HepG2 (cell line): ENCODE results near the gene ST6GALNAC2. TPM values are rescaled to one million over a fixed set of nuclear protein-coding genes. Genes with fewer than 3 reads are reported as not detected.

Experiments used
- CREBL2 ChIP-seq: sonication (generic); formaldehyde crosslinking; IDR thresholded peaks from 2 replicates; pipeline ENCODE4 v1.8.1; 2023; ENCODE audit warnings: missing genetic modification reagents, mild to moderate bottlenecking, borderline replicate concordance
- FOXA1 ChIP-seq, 2 experiments: fragments of 450-650 bp in 1 of 2; sonication (generic) in 1 of 2; formaldehyde crosslinking in 1 of 2; IDR thresholded peaks; 2 replicates each; pipeline versions ENCODE4 v1.4.0 to v1.6.1; 2016 to 2020; ENCODE audit warnings: missing genetic modification reagents in 1 of 2
- HOXA9 ChIP-seq: sonication (generic); formaldehyde crosslinking; IDR thresholded peaks from 2 replicates; pipeline ENCODE4 v1.8.1; 2022; ENCODE audit warnings: missing genetic modification reagents, mild to moderate bottlenecking, moderate library complexity, borderline replicate concordance
- ISL2 ChIP-seq: sonication (generic); formaldehyde crosslinking; IDR thresholded peaks from 2 replicates; pipeline ENCODE4 v1.5.0; 2020; ENCODE audit warnings: missing genetic modification reagents
- MXD4 ChIP-seq: IDR thresholded peaks from 2 replicates; pipeline ENCODE4 v1.6.1; 2016; ENCODE audit warnings: mild to moderate bottlenecking, missing biosample characterization, missing genetic modification reagents
- NFAT5 ChIP-seq: sonication (generic); formaldehyde crosslinking; IDR thresholded peaks from 2 replicates; pipeline ENCODE4 v1.4.0; 2020; ENCODE audit warnings: missing genetic modification reagents
- ZBTB46 ChIP-seq: sonication (generic); formaldehyde crosslinking; IDR thresholded peaks from 2 replicates; pipeline ENCODE4 v1.4.0; 2020; ENCODE audit warnings: mild to moderate bottlenecking, missing genetic modification reagents, borderline replicate concordance
- ZNF235 ChIP-seq: sonication (generic); formaldehyde crosslinking; IDR thresholded peaks from 2 replicates; pipeline ENCODE4 v1.8.1; 2023; ENCODE audit warnings: mild to moderate bottlenecking, missing genetic modification reagents, borderline replicate concordance
- ZNF318 ChIP-seq: sonication (generic); formaldehyde crosslinking; IDR thresholded peaks from 2 replicates; pipeline ENCODE4 v1.4.0; 2020; ENCODE audit warnings: mild to moderate bottlenecking, missing genetic modification reagents
- ZNF777 ChIP-seq: sonication (generic); formaldehyde crosslinking; IDR thresholded peaks from 2 replicates; pipeline ENCODE4 v1.4.0; 2020; ENCODE audit warnings: missing genetic modification reagents
- ZNF782 ChIP-seq: sonication (generic); formaldehyde crosslinking; IDR thresholded peaks from 2 replicates; pipeline ENCODE4 v1.4.0; 2020; ENCODE audit warnings: missing genetic modification reagents, mild to moderate bottlenecking, borderline replicate concordance
- polyA plus RNA-seq, 8 experiments: library from polyadenylated mRNA; depleted of rRNA in 3 of 8; stranded (reverse) in 7 of 8; unstranded in 1 of 8; fragments of >200 nt; fragmentation: Illumina TruSeq in 4 of 8; extraction: Trizol in 4 of 8; gene quantifications; 2 replicates each; pipeline versions ENCODE4 v1.2.1 to v1.2.3, GENCODE V29; 2011 to 2016; ENCODE audit warnings: low read depth in 4 of 8, missing spikeins in 1 of 8, mixed read lengths in 1 of 8; ENCODE audit not compliant: insufficient read depth in 1 of 8
- total RNA-seq, 5 experiments: library from RNA; depleted of rRNA; stranded (reverse); fragments of >200 nt; fragmentation: Illumina TruSeq; extraction: Trizol; gene quantifications; 2 replicates each; pipeline ENCODE4 v1.2.3, GENCODE V29; 2016; ENCODE audit warnings: low read depth in 1 of 5

Gene ST6GALNAC2
- total and polyA plus RNA-seq, 2 of the 13 experiments (the other 11 are each of a cell fraction or from before 2014, with no cell fraction given): 0.12 to 0.49 TPM

GRCh38 chr17:76567634-76568432, 17.8 kb downstream of the ST6GALNAC2 start (continued):
- no peak; the same call in 1 of the 2 replicates for TF ChIP-seq ZNF782 (CRISPR knock-in tag)
- TF ChIP-seq ZNF318 (CRISPR knock-in tag): no peak
- 0 out of 2 replicates have a peak, but pooled peaks have one; percentile 39 for TF ChIP-seq HOXA9 (CRISPR knock-in tag)
- no peak for TF ChIP-seq ISL2
- TF ChIP-seq FOXA1 (IDR thresholded peaks at IDR 0.05): no peak
- TF ChIP-seq FOXA1 (CRISPR knock-in tag; IDR thresholded peaks at IDR 0.05): peak; percentile 66
- no peak for TF ChIP-seq CREBL2
- no peak; the same call in 1 of the 2 replicates for TF ChIP-seq ZNF777
- TF ChIP-seq MXD4 (CRISPR knock-in tag): no peak
- no peak for TF ChIP-seq ZNF235 (CRISPR knock-in tag)
- no peak for TF ChIP-seq NFAT5 (CRISPR knock-in tag)
- no peak for TF ChIP-seq ZBTB46
